ENCODE results near the gene NCAM1. TPM values are rescaled to one million over a fixed set of nuclear protein-coding genes. Genes with fewer than 3 reads are reported as not detected.
A peak's percentile ranks its signal among the peaks of the same experiment; 100 is the strongest.

Gene NCAM1
- total and polyA plus RNA-seq, 2 of the 13 experiments (the other 11 are each of a cell fraction or from before 2014, with no cell fraction given): 0.05 TPM; not detected in 1

GRCh38 chr11:113314389-113315301, 353.4 kb downstream of the NCAM1 start, which contains the start of gene TTC12 (continued):
- TF ChIP-seq ZNF12 (CRISPR knock-in tag; IDR thresholded peaks at IDR 0.05): 0 out of 2 replicates have a peak, but pooled peaks have one; percentile 15
- TF ChIP-seq ZSCAN31 (CRISPR knock-in tag; IDR thresholded peaks at IDR 0.05; ENCODE audit: low read depth): no peak
- no peak for TF ChIP-seq ZNF749 (CRISPR knock-in tag; IDR thresholded peaks at IDR 0.05; ENCODE audit: borderline replicate concordance)
- peak; percentile 88 for TF ChIP-seq ARNT2 (CRISPR knock-in tag; IDR thresholded peaks at IDR 0.05; ENCODE audit: low read depth)
- peak; percentile 81; the same call in 1 of the 2 replicates for TF ChIP-seq SPEN (CRISPR knock-in tag; IDR thresholded peaks at IDR 0.05; ENCODE audit: low read depth)

GRCh38 chr11:113315811-113316210, 354.6 kb downstream of the NCAM1 start:
- POLR2A ChIA-PET: no interaction called here
- H3K36me3 ChIP-seq (replicated peaks in 1 of 2; ENCODE audit: control insufficient read depth in 1 of 2, insufficient read depth in 2 of 2, low read length in 2 of 2): no peaks in the 10 kb centered on the region; a peak in 1 of 5 replicates
- BruUV-seq (replicated peaks): no TSS peak
- CTCF ChIA-PET (ENCODE audit: low intra/inter-chr PET ratio, low total read pairs): no interaction called here
- peaks cover 26% of the 10 kb centered on the region for H3K4me1 ChIP-seq (ENCODE audit: insufficient read depth, low read length)
- H3K27ac ChIP-seq (ENCODE audit: extremely low read length, insufficient read depth, low read length): no peak overlapping the region
- peaks cover 3% of the 10 kb centered on the region for H3K79me2 ChIP-seq (ENCODE audit: insufficient read depth, low read length)
- no peak for TF ChIP-seq GATA4 (IDR thresholded peaks at IDR 0.05; ENCODE audit: borderline replicate concordance, low read depth)
- H3K4me3 ChIP-seq (replicated peaks in 1 of 3; ENCODE audit: insufficient read depth in 1 of 3, low read depth in 2 of 3, low read length in 3 of 3): peak overlapping the region; percentile 79 to 93 (median 85); a peak in 2 of 6 replicates
- in situ Hi-C loops (cut with HindIII; ENCODE audit: extremely low pct_ligation_motif_present, low pct_unique_long_range_greater_than_20kb) (no loop called here), intact Hi-C loops (cut with micrococcal nuclease; ENCODE audit: unreplicated experiment) (no loop called here)
- FAIRE-seq: no peak
- no peak for ATAC-seq
- no peaks in the 10 kb centered on the region for H4K20me1 ChIP-seq (ENCODE audit: insufficient read depth, low read length)
- H3K4me2 ChIP-seq (ENCODE audit: low read depth, low read length): peak overlapping the region; percentile 96
- H2AFZ ChIP-seq (ENCODE audit: low read length): no peak overlapping the region
- peak overlapping the region; percentile 86; the same call in 1 of the 2 replicates for H3K9ac ChIP-seq (ENCODE audit: insufficient read depth, low read depth, low read length)
- 79% methylated on average over 6 of the region's 6 CpGs for WGBS (ENCODE audit: low lambda C conversion rate)
- DNase-seq (ENCODE audit: low spot score): no peak
- H3K27me3 ChIP-seq (ENCODE audit: control insufficient read depth in 1 of 2, insufficient read depth in 2 of 2, low read length in 2 of 2): no peaks in the 10 kb centered on the region
- H3K9me3 ChIP-seq (ENCODE audit: low read length): no peaks in the 10 kb centered on the region
